SK-N-SH (cell line): ENCODE results near the gene TMPRSS15. TPM values are rescaled to one million over a fixed set of nuclear protein-coding genes. Genes with fewer than 3 reads are reported as not detected.
A peak's percentile ranks its signal among the peaks of the same experiment; 100 is the strongest.

Source experiments
- CTCF ChIA-PET: fragments of 300-600, 350-600 bp; formaldehyde crosslinking; extraction: SDS; loops from one replicate; lab custom pipeline; 2021; lab: Yijun Ruan, JAX
- POLR2A ChIA-PET: fragments of 350-600 bp; sonication (Branson Sonifier 250); formaldehyde crosslinking; extraction: SDS; loops from one replicate; lab custom pipeline; 2020; ENCODE audit warnings: antibody characterized with exemption, inconsistent platforms; lab: Yijun Ruan, JAX
- DNase-seq: peaks from one replicate; pipeline ENCODE4 v3.0.0; 2012
- H2AFZ ChIP-seq: fragments of 200-600 bp; sonication (generic); 2 replicates; pipeline ENCODE4 v1.8.1; 2016; ENCODE audit warnings: antibody characterized with exemption, mild to moderate bottlenecking, low read depth
- H3F3A ChIP-seq: fragments of 200-600 bp; sonication (generic); replicated peaks from 2 replicates; pipeline ENCODE3; 2016; ENCODE audit warnings: antibody characterized with exemption, mild to moderate bottlenecking; ENCODE audit not compliant: insufficient read depth
- H3K27ac ChIP-seq, 2 experiments: fragments of 200-500 bp in 1 of 2; fragments of 200-600 bp in 1 of 2; sonication (Bioruptor generic) in 1 of 2; sonication (generic), shearing (Covaris generic) in 1 of 2; 2 replicates each; pipeline versions ENCODE4 v1.5.1 to v1.6.1; 2014 to 2016; ENCODE audit warnings: low read depth in 2 of 2, inconsistent platforms in 1 of 2, low read length in 1 of 2, mild to moderate bottlenecking in 1 of 2, mixed read lengths in 1 of 2
- H3K27me3 ChIP-seq: fragments of 200-600 bp; sonication (generic), shearing (Covaris generic); 2 replicates; pipeline ENCODE4 v1.6.1; 2016; ENCODE audit warnings: mixed run types; ENCODE audit not compliant: insufficient read depth
- H3K36me3 ChIP-seq, 2 experiments: fragments of 200-500 bp in 1 of 2; fragments of 200-600 bp in 1 of 2; sonication (Bioruptor generic) in 1 of 2; sonication (generic) in 1 of 2; replicated peaks in 1 of 2; 2 replicates each; pipeline versions ENCODE3 to v1.5.1; 2014 to 2016; ENCODE audit warnings: low read length in 1 of 2, mild to moderate bottlenecking in 1 of 2; ENCODE audit not compliant: insufficient read depth in 2 of 2, control insufficient read depth in 1 of 2
- H3K4me1 ChIP-seq, 2 experiments: fragments of 200-500 bp in 1 of 2; fragments of 200-600 bp in 1 of 2; sonication (Bioruptor generic) in 1 of 2; sonication (generic), shearing (Covaris generic) in 1 of 2; 2 replicates each; pipeline versions ENCODE4 v1.5.1 to v1.6.1; 2014 to 2016; ENCODE audit warnings: low read depth in 1 of 2, low read length in 1 of 2, mixed run types in 1 of 2; ENCODE audit not compliant: insufficient read depth in 2 of 2, control insufficient read depth in 1 of 2
- H3K4me2 ChIP-seq: fragments of 200-600 bp; sonication (generic), shearing (Covaris generic); 2 replicates; pipeline ENCODE4 v1.6.1; 2017; ENCODE audit warnings: mixed run types
- H3K4me3 ChIP-seq, 2 experiments: fragments of 200-500 bp in 1 of 2; fragments of 200-600 bp in 1 of 2; sonication (Bioruptor generic) in 1 of 2; sonication (generic), shearing (Covaris generic) in 1 of 2; 2 replicates each; pipeline versions ENCODE4 v1.5.1 to v1.8.1; 2014 to 2016; ENCODE audit warnings: low read depth in 2 of 2, inconsistent platforms in 1 of 2, low read length in 1 of 2, mild to moderate bottlenecking in 1 of 2, mixed read lengths in 1 of 2, moderate library complexity in 1 of 2
- H3K79me2 ChIP-seq: fragments of 200-600 bp; sonication (generic); 2 replicates; pipeline ENCODE4 v1.8.1; 2017; ENCODE audit warnings: mild to moderate bottlenecking; ENCODE audit not compliant: insufficient read depth
- H3K9ac ChIP-seq: fragments of 200-600 bp; sonication (generic); 2 replicates; pipeline ENCODE4 v1.6.1; 2017; ENCODE audit warnings: mixed run types
- H3K9me2 ChIP-seq: fragments of 200-600 bp; sonication (generic); 2 replicates; pipeline ENCODE4 v1.6.1; 2017; ENCODE audit warnings: mixed run types
- H3K9me3 ChIP-seq: fragments of 200-600 bp; sonication (generic); 2 replicates; pipeline ENCODE4 v1.6.1; 2017; ENCODE audit warnings: mixed run types, mild to moderate bottlenecking, moderate library complexity
- H4K20me1 ChIP-seq: fragments of 200-600 bp; sonication (generic); 2 replicates; pipeline ENCODE4 v1.6.1; 2017; ENCODE audit warnings: mild to moderate bottlenecking, mixed run types; ENCODE audit not compliant: insufficient read depth
- CTCF ChIP-seq: fragments of 200-600 bp; sonication (generic); IDR thresholded peaks from 2 replicates; pipeline ENCODE4 v1.6.1; 2017; ENCODE audit warnings: antibody characterized with exemption, mild to moderate bottlenecking, moderate library complexity
- ELF1 ChIP-seq: IDR thresholded peaks from 2 replicates; pipeline ENCODE4 v1.4.0; 2012
- FOSL2 ChIP-seq: IDR thresholded peaks from 2 replicates; pipeline ENCODE4 v1.4.0; 2012; ENCODE audit warnings: low read depth, mild to moderate bottlenecking, moderate library complexity, borderline replicate concordance
- POLR2AphosphoS5 ChIP-seq: IDR thresholded peaks from 2 replicates; pipeline ENCODE4 v1.6.1; 2012; ENCODE audit warnings: low read depth, low read length
- RCOR1 ChIP-seq: fragments of 150-350 bp; IDR thresholded peaks from 2 replicates; pipeline ENCODE4 v1.6.1; 2017; ENCODE audit warnings: antibody characterized with exemption, low read length
- RFX5 ChIP-seq: IDR thresholded peaks from 2 replicates; pipeline ENCODE4 v1.6.1; 2012; ENCODE audit warnings: mild to moderate bottlenecking, improper control_type of control experiment, low read length
- SIN3A ChIP-seq: IDR thresholded peaks from 2 replicates; pipeline ENCODE4 v1.6.1; 2012; ENCODE audit warnings: low read depth, mild to moderate bottlenecking, low read length, moderate library complexity, borderline replicate concordance
- WGBS: methylation state at CpG from one replicate; pipeline ENCODE4 v1.1.6; 2017; ENCODE audit warnings: low lambda C conversion rate; 5-methylcytosine and 5-hydroxymethylcytosine counted together
- polyA plus RNA-seq, 3 experiments: library from polyadenylated mRNA; depleted of rRNA; stranded (reverse); fragments of >200 nt; gene quantifications; 2 replicates each; pipeline ENCODE4 v1.2.3, GENCODE V29; 2012

TMPRSS15 gene
- polyA plus RNA-seq, 1 of the 3 experiments (the other 2 are of a cell fraction), result 0.03 TPM

- WGBS, result 13% methylated on average over 2 of the region's 2 CpGs
- no peak overlapping the region for H3K27ac ChIP-seq
- DNase-seq, result no peak
- no peaks in the 10 kb centered on the region for H3F3A ChIP-seq
- H3K9me3 ChIP-seq, result no peaks in the 10 kb centered on the region
- H3K36me3 ChIP-seq, result no peaks in the 10 kb centered on the region
- H3K4me1 ChIP-seq, result no peaks in the 10 kb centered on the region
- H3K9me2 ChIP-seq, result no peaks in the 10 kb centered on the region
- no peak overlapping the region for H3K4me3 ChIP-seq
- no peak overlapping the region for H2AFZ ChIP-seq
- no peaks in the 10 kb centered on the region for H3K79me2 ChIP-seq
- TF ChIP-seq POLR2AphosphoS5, result no peak
- peak; percentile 28; the same call in 1 of the 2 replicates for TF ChIP-seq CTCF
- H3K27me3 ChIP-seq, result no peaks in the 10 kb centered on the region
- no peak overlapping the region for H3K9ac ChIP-seq
- no peak overlapping the region for H3K4me2 ChIP-seq
- CTCF ChIA-PET, result interaction anchor here (1.8 kb wide), 1 partner anchor 10 kb away, joined by 6 read pairs; no protein-coding TSS in a partner anchor
- POLR2A ChIA-PET, result no interaction called here
- H4K20me1 ChIP-seq, result no peaks in the 10 kb centered on the region
Observed at GRCh38 chr21:18265944-18266343, 137.6 kb downstream of the TMPRSS15 start.

- no peak overlapping the region for H3K4me2 ChIP-seq
- no peaks in the 10 kb centered on the region for H3K27me3 ChIP-seq
- no peak overlapping the region for H3K9ac ChIP-seq
- ChIA-PET POLR2A (no interaction called here), CTCF (no interaction called here)
- no peaks in the 10 kb centered on the region; a peak in 1 of 4 replicates for H3K4me1 ChIP-seq
- no peaks in the 10 kb centered on the region for H3K36me3 ChIP-seq
- no peaks in the 10 kb centered on the region; the same call in 1 of the 2 replicates for H3K9me2 ChIP-seq
- H3K27ac ChIP-seq, result no peak overlapping the region
- no peaks in the 10 kb centered on the region for H3F3A ChIP-seq
- TF ChIP-seq RCOR1, result no peak
- TF ChIP-seq SIN3A, result no peak
- no peak overlapping the region for H3K4me3 ChIP-seq
- H4K20me1 ChIP-seq, result no peaks in the 10 kb centered on the region
- H3K9me3 ChIP-seq, result no peaks in the 10 kb centered on the region
- no peak overlapping the region for H2AFZ ChIP-seq
- DNase-seq, result no peak
- H3K79me2 ChIP-seq, result no peaks in the 10 kb centered on the region
- WGBS, result 12% methylated on average over 2 of the region's 2 CpGs
Observed at GRCh38 chr21:18253799-18254198, 149.8 kb downstream of the TMPRSS15 start.

GRCh38 chr21:18253221-18253620 is 150.4 kb downstream of the TMPRSS15 start:
- Histone ChIP-seq H3K79me2 (no peaks in the 10 kb centered on the region), H3K9me3 (no peaks in the 10 kb centered on the region), H3K27ac (no peak overlapping the region), H3K4me2 (no peak overlapping the region), H3K4me3 (no peak overlapping the region), H3K9ac (no peak overlapping the region), H2AFZ (no peak overlapping the region), H4K20me1 (no peaks in the 10 kb centered on the region), H3K27me3 (no peaks in the 10 kb centered on the region), H3K36me3 (no peaks in the 10 kb centered on the region)
- no peak for DNase-seq
- POLR2A ChIA-PET, result no interaction called here
- CTCF ChIA-PET, result interaction anchor here (1.5 kb wide), 1 partner anchor 213 kb away, joined by 3 read pairs; no protein-coding TSS in a partner anchor
- WGBS, result 6% methylated on average over 2 of the region's 2 CpGs
- TF ChIP-seq FOSL2 (no peak), ELF1 (no peak), RFX5 (no peak)
- TF ChIP-seq, all 33 proteins: peak for 0
- H3K4me1 ChIP-seq, result no peaks in the 10 kb centered on the region; a peak in 1 of 4 replicates
- no peaks in the 10 kb centered on the region for H3F3A ChIP-seq
- H3K9me2 ChIP-seq, result no peaks in the 10 kb centered on the region; the same call in 1 of the 2 replicates
